K562 (cell line): ENCODE data around the gene VPS13D. TPM values are rescaled to one million over a fixed set of nuclear protein-coding genes. Genes with fewer than 3 reads are reported as not detected.
A peak's percentile ranks its signal among the peaks of the same experiment; 100 is the strongest.

Experiments
- CBX3 ChIP-seq, 2 experiments: IDR thresholded peaks; 1 replicate in 1 of 2; 2 replicates in 1 of 2; pipeline ENCODE4 v1.6.1; 2012; ENCODE audit warnings: inconsistent platforms in 2 of 2, low read length in 2 of 2, borderline replicate concordance in 1 of 2, control low read depth in 1 of 2
- CGGBP1 ChIP-seq: fragments of 250-450 bp; sonication (Bioruptor Pico); IDR thresholded peaks from 2 replicates; pipeline ENCODE4 v1.9.0; 2021; ENCODE audit warnings: mild to moderate bottlenecking
- CREB1 ChIP-seq, 2 experiments: sonication (generic) in 1 of 2; formaldehyde crosslinking in 1 of 2; IDR thresholded peaks; 2 replicates each; pipeline versions ENCODE4 v1.6.1 to v1.8.0; 2012 to 2022; ENCODE audit warnings: inconsistent platforms in 1 of 2, mild to moderate bottlenecking in 1 of 2, missing genetic modification reagents in 1 of 2, moderate library complexity in 1 of 2
- CREB3L1 ChIP-seq: fragments of 450-650 bp; IDR thresholded peaks from 2 replicates; pipeline ENCODE4 v1.6.1; 2014; ENCODE audit warnings: low read depth, mild to moderate bottlenecking, moderate library complexity, borderline replicate concordance
- DACH1 ChIP-seq: fragments of 450-650 bp; IDR thresholded peaks from 2 replicates; pipeline ENCODE4 v1.6.1; 2018; ENCODE audit not compliant: partially characterized antibody
- GTF2F1 ChIP-seq: IDR thresholded peaks from 2 replicates; pipeline ENCODE4 v1.6.1; 2011; ENCODE audit warnings: low read depth, low read length, improper control_type of control experiment
- HNRNPL ChIP-seq: fragments of 200-400 bp; formaldehyde crosslinking; IDR thresholded peaks from 2 replicates; pipeline ENCODE4 v1.6.1; 2017; ENCODE audit warnings: low read depth, mild to moderate bottlenecking, low read length
- KAT7 ChIP-seq: sonication (generic); formaldehyde crosslinking; IDR thresholded peaks from 2 replicates; pipeline ENCODE4 v1.8.0; 2022; ENCODE audit warnings: missing genetic modification reagents, mild to moderate bottlenecking, borderline replicate concordance
- MAX ChIP-seq: sonication (generic); formaldehyde crosslinking; IDR thresholded peaks from 2 replicates; pipeline ENCODE4 v1.9.0; 2022; ENCODE audit warnings: mild to moderate bottlenecking, missing genetic modification reagents
- NCOA4 ChIP-seq: fragments of 450-650 bp; IDR thresholded peaks from 2 replicates; pipeline ENCODE4 v1.6.1; 2018; ENCODE audit warnings: mild to moderate bottlenecking; ENCODE audit not compliant: partially characterized antibody
- PML ChIP-seq: IDR thresholded peaks from 2 replicates; pipeline ENCODE4 v1.6.1; 2012; ENCODE audit warnings: low read length, inconsistent platforms
- RHOXF2B ChIP-seq: fragments of 250-450 bp; sonication (Bioruptor Pico); conservative IDR thresholded peaks from 2 replicates; pipeline ENCODE4 v1.5.1; 2021
- SAP30 ChIP-seq: fragments of 200-600 bp; sonication (generic); IDR thresholded peaks from 2 replicates; pipeline ENCODE4 v1.6.1; 2012; ENCODE audit warnings: borderline replicate concordance, low read depth, mild to moderate bottlenecking, moderate library complexity, low read length, control low read depth, inconsistent platforms; ENCODE audit not compliant: insufficient read depth, poor library complexity, severe bottlenecking
- SMC3 ChIP-seq: conservative IDR thresholded peaks from 2 replicates; pipeline ENCODE4 v1.6.1; 2011; ENCODE audit warnings: low read depth, low read length, improper control_type of control experiment; ENCODE audit not compliant: insufficient read depth
- SRSF3 ChIP-seq: fragments of 200-400 bp; formaldehyde crosslinking; IDR thresholded peaks from 2 replicates; pipeline ENCODE4 v1.6.1; 2016; ENCODE audit warnings: mild to moderate bottlenecking, low read length, moderate library complexity; ENCODE audit not compliant: insufficient read depth
- SRSF7 ChIP-seq: fragments of 200-400 bp; formaldehyde crosslinking; optimal IDR thresholded peaks from 2 replicates; pipeline ENCODE3; 2017; ENCODE audit warnings: mild to moderate bottlenecking, low read depth, low read length
- THRA ChIP-seq: fragments of 450-650 bp; IDR thresholded peaks from 2 replicates; pipeline ENCODE4 v1.6.1; 2017; ENCODE audit warnings: mild to moderate bottlenecking, moderate library complexity
- TRIM28 ChIP-seq: fragments of 450-650 bp; IDR thresholded peaks from 2 replicates; pipeline ENCODE4 v1.6.1; 2017
- XRCC5 ChIP-seq: fragments of 200-400 bp; formaldehyde crosslinking; IDR thresholded peaks from 2 replicates; pipeline ENCODE4 v1.6.1; 2017; ENCODE audit warnings: low read depth, mild to moderate bottlenecking, low read length
- ZBTB17 ChIP-seq: fragments of 450-650 bp; formaldehyde crosslinking; IDR thresholded peaks from 2 replicates; pipeline ENCODE4 v1.4.0; 2020; ENCODE audit warnings: mild to moderate bottlenecking
- ZBTB49 ChIP-seq: sonication (generic); formaldehyde crosslinking; IDR thresholded peaks from 2 replicates; pipeline ENCODE4 v1.8.0; 2022; ENCODE audit warnings: missing genetic modification reagents, mild to moderate bottlenecking, borderline replicate concordance
- ZKSCAN1 ChIP-seq: fragments of 150-350 bp; IDR thresholded peaks from 2 replicates; pipeline ENCODE4 v1.6.1; 2016; ENCODE audit warnings: low read depth, low read length
- ZNF431 ChIP-seq: sonication (generic); formaldehyde crosslinking; IDR thresholded peaks from 2 replicates; pipeline ENCODE4 v1.8.0; 2022; ENCODE audit warnings: mild to moderate bottlenecking, missing genetic modification reagents
- polyA plus RNA-seq, 8 experiments: library from polyadenylated mRNA; depleted of rRNA in 4 of 8; stranded (reverse) in 5 of 8; unstranded in 3 of 8; fragments of >200 nt; fragmentation: Nextera tagmentation in 2 of 8; fragmentation: Illumina TruSeq in 1 of 8; extraction: Ambion mirVana in 2 of 8; extraction: Trizol in 1 of 8; gene quantifications; 2 replicates each; pipeline versions ENCODE4 v1.2.1 to v1.2.3, GENCODE V29; 2011 to 2014; ENCODE audit warnings: inconsistent platforms in 1 of 8, missing spikeins in 1 of 8
- total RNA-seq, 7 experiments: library from RNA; depleted of rRNA in 6 of 7; stranded (reverse); fragments of >200 nt in 6 of 7; fragmentation: Illumina TruSeq in 2 of 7; extraction: Trizol in 2 of 7; gene quantifications; 2 replicates each; pipeline versions ENCODE4 v1.2.1 to v1.2.3, GENCODE V29; 2011 to 2021; ENCODE audit warnings: low replicate concordance in 1 of 7

Gene VPS13D
- total and polyA plus RNA-seq, 9 of the 15 experiments (the other 6 are each of a cell fraction or from before 2014, with no cell fraction given): 6.1 to 51.5 (median 38.5) TPM

- TF ChIP-seq ZBTB49 (CRISPR knock-in tag): no peak
- no peak for TF ChIP-seq GTF2F1
- TF ChIP-seq CREB3L1: peak; percentile 47; the same call in 1 of the 2 replicates
- TF ChIP-seq THRA: no peak
- peak; percentile 100 for TF ChIP-seq ZBTB17 (CRISPR knock-in tag)
- TF ChIP-seq SRSF3: no peak
- TF ChIP-seq CBX3 (IDR thresholded peaks at IDR 0.05; ENCODE audit: borderline replicate concordance in 1 of 2, low read length in 2 of 2): no peak
- TF ChIP-seq SRSF7: no peak
- TF ChIP-seq DACH1: peak; percentile 33
- TF ChIP-seq XRCC5: peak; percentile 99
- TF ChIP-seq ZKSCAN1: 0 out of 2 replicates have a peak, but pooled peaks have one; percentile 68
- peak; percentile 87 for TF ChIP-seq CREB1 (IDR thresholded peaks at IDR 0.05)
- TF ChIP-seq CREB1 (CRISPR knock-in tag; IDR thresholded peaks at IDR 0.05): peak; percentile 90
- TF ChIP-seq RHOXF2B (CRISPR knock-in tag): no peak
- TF ChIP-seq ZNF431 (CRISPR knock-in tag): no peak
- no peak; the same call in 1 of the 2 replicates for TF ChIP-seq TRIM28
- 0 out of 2 replicates have a peak, but pooled peaks have one; percentile 13 for TF ChIP-seq MAX (CRISPR knock-in tag)
- peak; percentile 96 for TF ChIP-seq CGGBP1
- no peak for TF ChIP-seq SAP30
- no peak for TF ChIP-seq PML
- TF ChIP-seq HNRNPL: no peak
- TF ChIP-seq NCOA4: peak; percentile 85
- peak; percentile 41; the same call in 1 of the 2 replicates for TF ChIP-seq SMC3
- TF ChIP-seq KAT7 (CRISPR knock-in tag): peak; percentile 52; the same call in 1 of the 2 replicates
These were observed at the start of gene VPS13D (continued) for GRCh38 chr1:12229835-12230548.
